ENCODE measurements around the gene RP2.

Gene RP2

GRCh38 chrX:46929439-46930261 lies 92.8 kb downstream of the RP2 start:
- no peaks in the 10 kb centered on the region for H3K9me3 Mint-ChIP-seq
- no peak overlapping the region for H3K4me3 Mint-ChIP-seq
- no peaks in the 10 kb centered on the region for H3K4me1 Mint-ChIP-seq
- H3K36me3 Mint-ChIP-seq: no peaks in the 10 kb centered on the region
- H3K27me3 Mint-ChIP-seq: peaks cover 2% of the 10 kb centered on the region
- H3K27ac Mint-ChIP-seq: no peak overlapping the region
